Measurements from ENCODE around the gene HOXB1.
"Not testable (repeated sequence)": the region's sequence is repeated elsewhere in the genome, so short reads cannot be mapped to it uniquely, and the experiment has no call there.

Gene HOXB1

GRCh38 chr17:48492401-48493298 is 38.2 kb downstream of the HOXB1 start:
- DNase-seq: peak; percentile 53

DNA sequence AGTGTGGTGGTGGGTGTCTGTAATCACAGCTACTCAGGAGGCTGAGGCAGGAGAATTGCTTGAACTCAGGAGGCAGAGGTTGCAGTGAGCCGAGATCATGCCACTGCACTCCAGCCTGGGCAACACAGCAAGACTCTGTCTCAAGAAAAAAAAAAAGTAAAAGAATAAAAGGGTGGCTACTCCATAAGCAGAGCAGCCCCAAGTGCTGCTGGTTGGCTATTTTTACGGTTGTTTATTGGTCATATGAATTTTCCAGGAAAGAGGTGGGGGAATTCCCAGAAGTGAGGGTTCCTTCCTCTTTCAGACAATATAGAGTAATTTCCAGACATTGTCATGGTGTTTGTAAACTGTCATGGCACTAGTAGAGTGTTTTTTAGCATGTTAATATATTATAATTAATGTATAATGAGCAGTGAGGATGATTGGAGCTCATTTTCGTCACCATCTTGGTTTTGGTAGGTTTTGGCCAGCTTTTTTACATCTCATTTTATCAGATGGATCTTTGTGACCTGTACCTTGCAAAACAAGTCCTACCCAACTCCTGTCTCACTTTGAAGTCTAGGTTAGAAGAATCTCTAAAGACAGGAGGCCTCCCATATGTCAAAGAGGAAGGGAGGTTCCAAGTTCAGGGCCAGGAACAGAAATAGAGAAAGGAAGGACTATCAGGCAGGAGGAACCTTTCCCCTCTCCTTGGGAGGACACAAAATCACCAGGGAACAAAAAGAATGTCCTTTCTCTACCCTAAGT is 39.1 kb downstream of the HOXB1 start:
- DNase-seq: no peak

DNA sequence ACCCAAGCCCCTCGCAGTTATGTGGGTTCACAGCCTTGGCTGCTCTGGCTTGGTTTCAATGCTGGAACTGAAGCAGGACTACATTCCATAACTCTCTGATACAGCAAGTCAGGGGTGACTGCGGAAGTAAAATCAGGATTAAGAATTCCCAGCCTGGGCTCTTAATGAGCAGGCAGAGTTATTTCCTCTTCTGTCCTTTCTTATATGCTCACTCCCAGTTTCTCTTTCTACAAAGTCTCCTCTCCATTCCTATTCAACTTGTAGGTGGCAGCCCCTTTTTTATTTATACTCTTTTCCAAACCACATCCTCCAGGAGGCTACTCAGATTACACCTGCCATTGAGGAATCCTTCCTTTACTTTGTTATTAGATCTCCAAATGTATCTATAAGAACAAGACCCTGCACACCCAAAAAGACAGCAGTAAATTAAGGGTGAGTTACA is 40.3 kb downstream of the HOXB1 start:
- no peak for DNase-seq

DNA sequence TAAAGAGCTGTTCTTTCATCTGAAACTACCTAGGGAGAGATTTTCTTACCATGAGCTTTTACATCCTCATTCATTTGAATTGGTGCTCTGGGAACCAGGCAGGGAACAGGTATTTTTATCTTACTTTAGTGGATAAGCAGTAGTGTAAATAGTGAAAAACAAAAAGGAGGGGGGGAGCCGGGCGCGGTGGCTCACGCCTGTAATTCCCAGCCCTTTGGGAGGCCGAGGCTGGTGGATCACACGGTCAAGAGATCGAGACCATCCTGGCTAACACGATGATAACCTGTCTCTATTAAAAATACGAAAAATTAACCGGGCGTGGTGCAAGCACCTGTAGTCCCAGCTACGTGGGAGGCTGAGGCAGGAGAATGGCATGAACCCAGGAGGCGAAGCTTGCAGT is 41.0 kb downstream of the HOXB1 start:
- DNase-seq: no peak

GRCh38 chr17:48488548-48489106 is 42.2 kb downstream of the HOXB1 start:
- no peak for DNase-seq

DNA sequence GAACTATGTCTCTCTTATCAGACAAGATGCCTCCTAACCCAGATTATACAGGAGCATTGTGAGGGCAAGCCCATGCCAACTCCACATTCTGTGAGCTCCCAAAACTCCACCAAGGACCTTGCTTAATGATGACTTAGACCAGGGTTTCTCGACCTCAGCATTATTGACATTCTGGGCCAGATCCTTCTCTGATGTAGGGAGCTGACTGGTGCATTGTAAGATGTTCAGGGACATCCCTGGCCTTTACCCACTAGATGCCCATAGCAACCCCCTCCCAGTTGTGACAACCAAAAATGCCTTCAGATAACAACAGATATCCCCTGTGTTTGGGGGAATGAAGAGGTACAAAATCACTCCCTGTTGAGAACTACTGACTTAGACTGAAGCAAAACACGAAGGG is 43.6 kb downstream of the HOXB1 start:
- DNase-seq: no peak

DNA sequence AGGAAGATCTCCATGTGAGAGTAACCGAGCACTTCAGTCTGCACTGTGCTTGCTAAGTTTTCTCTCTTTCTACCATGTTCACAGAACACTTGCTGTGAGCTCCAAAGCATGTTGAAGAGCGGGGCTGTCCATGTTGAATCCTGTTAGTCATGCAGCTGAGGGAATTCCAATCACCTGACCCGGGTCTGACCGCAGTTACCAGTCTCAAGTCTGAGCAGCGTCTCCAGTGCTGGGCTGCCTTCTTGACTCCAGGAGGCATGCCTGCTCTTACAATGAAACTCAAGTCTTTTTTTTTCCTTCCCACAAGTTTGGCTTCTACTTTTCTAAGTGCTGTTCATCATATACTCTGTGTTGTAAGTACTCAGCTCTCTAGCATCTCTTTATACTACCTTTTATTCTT is 44.3 kb downstream of the HOXB1 start:
- no peak for DNase-seq

DNA sequence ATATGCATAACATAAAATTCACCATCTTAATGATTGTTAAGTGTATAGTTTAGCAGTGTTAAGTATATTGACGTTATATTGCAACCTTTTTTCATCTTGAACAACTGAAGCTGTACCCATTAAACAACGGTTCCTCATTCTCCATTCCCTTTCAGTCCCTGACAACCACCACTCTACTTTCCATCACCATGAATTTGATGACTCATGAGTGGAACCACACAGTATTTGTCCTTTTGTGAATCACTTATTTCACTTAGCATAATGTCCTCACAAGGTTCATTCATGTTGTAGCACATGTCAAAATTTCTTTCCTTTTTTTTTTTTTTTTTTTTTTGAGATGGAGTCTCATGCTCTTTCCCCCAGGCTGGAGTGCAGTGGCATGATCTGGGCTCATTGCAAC is 46.0 kb downstream of the HOXB1 start:
- DNase-seq: no peak

- no peak for DNase-seq
Measured at GRCh38 chr17:48484256-48484655, 46.6 kb downstream of the HOXB1 start.

DNA sequence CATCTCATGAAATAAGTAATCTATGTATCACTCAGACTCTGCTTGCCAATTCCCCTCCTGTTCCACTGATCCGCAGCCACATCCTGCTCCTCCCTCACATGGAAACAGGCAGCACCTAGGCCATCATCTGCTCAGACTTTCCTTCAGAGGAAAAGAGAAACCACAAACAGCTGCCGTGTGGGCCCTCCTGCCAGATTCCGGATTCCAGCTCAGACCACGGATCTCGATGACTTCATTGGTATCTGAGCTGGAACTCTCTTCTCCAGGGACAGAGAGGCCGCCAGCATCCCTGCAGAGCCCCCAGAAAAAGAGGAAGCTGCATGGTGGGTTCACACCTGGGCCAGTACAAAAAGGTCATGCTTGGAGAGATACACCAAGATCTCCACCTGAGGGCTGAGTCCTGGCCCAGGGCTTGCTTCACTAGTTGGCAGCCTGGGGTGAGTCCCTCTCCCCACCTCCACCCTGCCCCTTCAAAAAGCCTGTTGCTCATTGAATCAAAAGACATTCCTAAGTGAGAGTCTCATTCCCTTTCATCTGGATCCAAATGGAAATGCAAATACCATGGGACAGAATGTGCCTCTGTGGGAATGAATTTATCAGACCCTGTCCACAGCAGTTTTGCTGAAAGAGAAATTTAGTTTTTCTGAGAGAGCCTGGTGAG is 47.2 kb downstream of the HOXB1 start:
- DNase-seq: no peak

- no peak for DNase-seq
Measured at GRCh38 chr17:48483004-48483403, 47.8 kb downstream of the HOXB1 start.

DNA sequence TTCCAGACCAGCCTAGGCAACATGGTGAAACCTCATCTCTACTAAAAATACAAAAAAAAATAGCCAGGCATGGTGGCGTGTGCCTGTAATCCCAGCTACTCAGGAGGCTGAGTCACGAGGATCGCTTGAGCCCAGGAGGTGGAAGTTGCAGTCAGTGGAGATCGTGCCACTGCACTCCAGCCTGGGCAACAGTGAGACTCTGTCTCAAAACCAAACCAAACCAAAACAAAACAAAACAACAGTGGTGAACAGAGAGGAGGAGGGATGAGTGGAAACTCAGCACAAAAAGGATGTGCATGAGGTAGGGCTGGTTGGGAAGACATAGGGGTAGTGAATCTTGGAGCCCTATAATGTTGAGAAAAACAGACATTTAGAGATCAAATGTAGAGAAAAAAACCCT is 48.5 kb downstream of the HOXB1 start:
- DNase-seq: not testable (repeated sequence)

- no peak for DNase-seq
Measured at GRCh38 chr17:48479014-48479402, 51.8 kb downstream of the HOXB1 start.

All from central memory CD4-positive, alpha-beta T cell (primary cell).